Measurements from ENCODE around the gene SNX8. TPM values are rescaled to one million over a fixed set of nuclear protein-coding genes. Genes with fewer than 3 reads are reported as not detected.

SNX8 gene
- total RNA-seq, 1 experiment from 2014 or later = 40.6 TPM

DNA sequence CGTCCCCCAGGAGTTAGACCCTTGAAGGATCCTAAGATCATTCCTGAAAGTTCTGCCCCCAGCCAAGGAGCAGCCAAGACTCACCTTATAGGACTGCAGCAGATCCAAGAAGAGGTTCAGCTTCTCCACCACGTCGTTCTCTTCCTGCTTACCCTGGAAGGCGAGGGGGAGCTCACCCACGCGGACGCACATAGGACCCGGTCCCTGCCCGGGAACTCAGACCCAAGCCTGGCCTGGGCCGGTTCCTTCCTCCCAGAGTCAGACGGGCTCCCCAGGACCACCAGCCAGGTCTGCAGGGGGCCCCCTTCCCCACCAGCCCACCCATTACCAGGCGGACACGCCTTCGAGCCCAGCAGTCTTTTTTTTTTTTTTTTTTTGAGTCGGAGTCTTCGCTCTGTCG lies 56.6 kb downstream of the SNX8 start:
- Mint-ChIP-seq H3K4me3 (no peak overlapping the region), H3K27ac (peak overlapping the region in 2 of 3 experiments; percentile 12 to 19; a peak in 3 of 7 replicates), H3K4me1 (no peaks in the 10 kb centered on the region), H3K36me3 (ENCODE audit: insufficient read depth in 1 of 3, low read depth in 3 of 3) (peaks cover 8 to 38% (median 21%) of the 10 kb centered on the region in 3 experiments; a peak in 5 of 7 replicates), H3K9me3 (no peaks in the 10 kb centered on the region), H3K27me3 (ENCODE audit: low read depth) (no peaks in the 10 kb centered on the region)
- no peak overlapping the region for H2BK15ac ChIP-seq (ENCODE audit: low read depth, low read length)
- H3K27me3 ChIP-seq (ENCODE audit: insufficient read depth, low read length) = no peaks in the 10 kb centered on the region
- H2AK5ac ChIP-seq (ENCODE audit: insufficient read length, low read length) = no peak overlapping the region
- DNase-seq = no peak
- no peaks in the 10 kb centered on the region for H4K20me1 ChIP-seq (ENCODE audit: control insufficient read depth, insufficient read depth, insufficient read length)
- H3K9me3 ChIP-seq (ENCODE audit: control insufficient read depth, low read depth, low read length) = no peaks in the 10 kb centered on the region
- H3K4me1 ChIP-seq (ENCODE audit: insufficient read depth, low read length) = no peaks in the 10 kb centered on the region
- TF ChIP-seq, protein P1, sequence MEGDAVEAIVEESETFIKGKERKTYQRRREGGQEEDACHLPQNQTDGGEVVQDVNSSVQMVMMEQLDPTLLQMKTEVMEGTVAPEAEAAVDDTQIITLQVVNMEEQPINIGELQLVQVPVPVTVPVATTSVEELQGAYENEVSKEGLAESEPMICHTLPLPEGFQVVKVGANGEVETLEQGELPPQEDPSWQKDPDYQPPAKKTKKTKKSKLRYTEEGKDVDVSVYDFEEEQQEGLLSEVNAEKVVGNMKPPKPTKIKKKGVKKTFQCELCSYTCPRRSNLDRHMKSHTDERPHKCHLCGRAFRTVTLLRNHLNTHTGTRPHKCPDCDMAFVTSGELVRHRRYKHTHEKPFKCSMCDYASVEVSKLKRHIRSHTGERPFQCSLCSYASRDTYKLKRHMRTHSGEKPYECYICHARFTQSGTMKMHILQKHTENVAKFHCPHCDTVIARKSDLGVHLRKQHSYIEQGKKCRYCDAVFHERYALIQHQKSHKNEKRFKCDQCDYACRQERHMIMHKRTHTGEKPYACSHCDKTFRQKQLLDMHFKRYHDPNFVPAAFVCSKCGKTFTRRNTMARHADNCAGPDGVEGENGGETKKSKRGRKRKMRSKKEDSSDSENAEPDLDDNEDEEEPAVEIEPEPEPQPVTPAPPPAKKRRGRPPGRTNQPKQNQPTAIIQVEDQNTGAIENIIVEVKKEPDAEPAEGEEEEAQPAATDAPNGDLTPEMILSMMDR (conservative IDR thresholded peaks at IDR 0.05) = no peak
- H4K8ac ChIP-seq (replicated peaks; ENCODE audit: insufficient read length, low read depth, low read length) = no peak overlapping the region
- H3K56ac ChIP-seq (ENCODE audit: insufficient read length, low read depth, low read length) = no peak overlapping the region
- H2AFZ ChIP-seq (ENCODE audit: low read length) = no peak overlapping the region
- H3T11ph ChIP-seq (ENCODE audit: low read length) = no peak overlapping the region
- no peak overlapping the region for H3K4me2 ChIP-seq (ENCODE audit: insufficient read depth, insufficient read length, low read length)
- no peak overlapping the region for H4K91ac ChIP-seq (ENCODE audit: insufficient read length, low read depth, low read length)
- no peak overlapping the region for H3K27ac ChIP-seq (ENCODE audit: insufficient read length, low read depth, low read length)
- no peak overlapping the region for H2BK20ac ChIP-seq (ENCODE audit: low read depth, low read length, poor library complexity, severe bottlenecking)
- H3K79me2 ChIP-seq (ENCODE audit: insufficient read depth, low read length) = no peaks in the 10 kb centered on the region
- no peak overlapping the region for H2BK120ac ChIP-seq (ENCODE audit: low read depth, low read length, poor library complexity, severe bottlenecking)
- H2BK12ac ChIP-seq (ENCODE audit: insufficient read length, low read depth, low read length) = no peak overlapping the region
- H3K23ac ChIP-seq (ENCODE audit: insufficient read length, low read depth, low read length) = no peak overlapping the region
- no CpG with 5 or more reads among the region's 17 CpGs for WGBS (ENCODE audit: extremely low coverage, insufficient read length, low lambda C conversion rate)
- no peak overlapping the region for H3K9ac ChIP-seq (ENCODE audit: extremely low read depth, insufficient read length, low read length)
- no peak overlapping the region for H4K5ac ChIP-seq (ENCODE audit: insufficient read length, low read depth, low read length)
- no peaks in the 10 kb centered on the region for H3K79me1 ChIP-seq (ENCODE audit: insufficient read depth, low read depth, low read length, poor library complexity, severe bottlenecking)
- H2BK5ac ChIP-seq (ENCODE audit: insufficient read length, low read length) = no peak overlapping the region
- no peak overlapping the region for H3K14ac ChIP-seq (ENCODE audit: insufficient read depth, low read length)
- no peaks in the 10 kb centered on the region for H3K23me2 ChIP-seq (ENCODE audit: insufficient read length, low read depth, low read length, poor library complexity, severe bottlenecking)
- no peak overlapping the region for H3K18ac ChIP-seq (ENCODE audit: insufficient read length, low read depth, low read length)
- no peak overlapping the region for H3K4ac ChIP-seq (ENCODE audit: low read depth, low read length)

Measured in H9 (cell line).